ENCODE data around the gene CYP39A1. TPM values are rescaled to one million over a fixed set of nuclear protein-coding genes. Genes with fewer than 3 reads are reported as not detected.

CYP39A1 gene
- total RNA-seq, 2 donors from 2014 or later = 17.6 to 31.2 TPM

DNA sequence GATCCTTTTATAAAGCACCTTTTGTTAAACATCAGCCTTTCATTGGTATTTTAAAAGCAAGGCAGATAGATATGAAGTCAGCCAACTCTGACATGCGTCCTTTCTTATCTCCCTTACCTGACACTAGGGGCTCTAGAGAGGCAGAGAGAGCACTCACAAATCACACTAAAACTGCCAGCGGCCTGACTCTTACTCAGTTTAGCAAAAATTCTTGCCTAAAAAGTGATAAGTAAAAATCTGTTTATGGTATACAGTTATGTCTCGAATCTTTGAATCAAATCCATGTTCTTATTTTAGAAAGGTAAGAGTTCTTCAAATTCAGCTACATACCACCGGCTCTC lies 24.7 kb upstream of the CYP39A1 start:
- no peaks in the 10 kb centered on the region for H3K36me3 ChIP-seq
- H3K9me3 ChIP-seq = no peaks in the 10 kb centered on the region
- no peaks in the 10 kb centered on the region for H3K4me1 ChIP-seq (replicated peaks)
- WGBS = 80% methylated on average over 4 of the region's 4 CpGs
- no peaks in the 10 kb centered on the region for H3K27me3 ChIP-seq (replicated peaks; ENCODE audit: insufficient read depth)
- H3K4me3 ChIP-seq = no peak overlapping the region
- intact Hi-C loops (cut with DNase I) = no loop called here
- TF ChIP-seq POLR2AphosphoS5 (IDR thresholded peaks at IDR 0.05) = no peak
- TF ChIP-seq POLR2A (IDR thresholded peaks at IDR 0.05) = no peak
- TF ChIP-seq, protein P1, sequence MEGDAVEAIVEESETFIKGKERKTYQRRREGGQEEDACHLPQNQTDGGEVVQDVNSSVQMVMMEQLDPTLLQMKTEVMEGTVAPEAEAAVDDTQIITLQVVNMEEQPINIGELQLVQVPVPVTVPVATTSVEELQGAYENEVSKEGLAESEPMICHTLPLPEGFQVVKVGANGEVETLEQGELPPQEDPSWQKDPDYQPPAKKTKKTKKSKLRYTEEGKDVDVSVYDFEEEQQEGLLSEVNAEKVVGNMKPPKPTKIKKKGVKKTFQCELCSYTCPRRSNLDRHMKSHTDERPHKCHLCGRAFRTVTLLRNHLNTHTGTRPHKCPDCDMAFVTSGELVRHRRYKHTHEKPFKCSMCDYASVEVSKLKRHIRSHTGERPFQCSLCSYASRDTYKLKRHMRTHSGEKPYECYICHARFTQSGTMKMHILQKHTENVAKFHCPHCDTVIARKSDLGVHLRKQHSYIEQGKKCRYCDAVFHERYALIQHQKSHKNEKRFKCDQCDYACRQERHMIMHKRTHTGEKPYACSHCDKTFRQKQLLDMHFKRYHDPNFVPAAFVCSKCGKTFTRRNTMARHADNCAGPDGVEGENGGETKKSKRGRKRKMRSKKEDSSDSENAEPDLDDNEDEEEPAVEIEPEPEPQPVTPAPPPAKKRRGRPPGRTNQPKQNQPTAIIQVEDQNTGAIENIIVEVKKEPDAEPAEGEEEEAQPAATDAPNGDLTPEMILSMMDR (IDR thresholded peaks at IDR 0.05) = no peak
- H3K27ac ChIP-seq = no peak overlapping the region
- DNase-seq (ENCODE audit: low spot score) = no peak

DNA sequence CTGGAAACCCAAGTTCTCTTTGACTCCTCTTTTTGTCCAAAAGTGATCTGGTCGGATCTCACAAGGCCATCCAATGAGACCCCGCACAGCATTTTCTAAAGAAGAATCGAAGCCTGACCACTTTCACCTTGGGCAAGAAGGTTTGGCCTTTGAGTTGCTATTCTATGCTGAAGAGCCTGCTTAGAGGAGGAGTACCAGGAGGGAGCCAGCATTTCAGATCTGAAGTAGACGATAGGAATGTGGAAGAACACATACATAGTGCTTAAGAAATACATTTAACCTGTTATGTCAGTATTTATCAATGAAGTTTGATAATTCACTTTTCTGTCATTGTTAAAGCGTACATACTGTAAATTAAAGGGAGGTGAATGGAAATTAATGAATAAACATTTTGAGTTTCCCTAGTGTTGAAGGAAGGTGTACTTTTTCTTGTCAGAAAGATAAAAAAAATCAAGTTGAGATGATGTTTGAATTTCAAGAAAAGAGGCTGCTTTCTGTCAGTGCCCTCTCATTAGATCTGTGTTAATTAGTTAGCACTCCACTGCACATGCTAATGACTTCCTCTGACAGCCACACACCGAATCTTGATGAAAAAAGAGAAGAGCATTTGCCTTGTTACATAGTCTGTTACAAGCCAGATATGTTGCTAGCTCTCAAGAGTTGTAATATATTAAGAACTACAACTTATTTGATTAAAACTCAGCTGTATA lies 24.1 kb upstream of the CYP39A1 start:
- TF ChIP-seq POLR2A (IDR thresholded peaks at IDR 0.05) (no peak), POLR2AphosphoS5 (IDR thresholded peaks at IDR 0.05) (no peak)
- TF ChIP-seq, protein P1 (IDR thresholded peaks at IDR 0.05) = no peak
- no peaks in the 10 kb centered on the region for H3K27me3 ChIP-seq (replicated peaks; ENCODE audit: insufficient read depth)
- no peaks in the 10 kb centered on the region for H3K9me3 ChIP-seq
- H3K4me1 ChIP-seq (replicated peaks) = no peaks in the 10 kb centered on the region
- intact Hi-C loops (cut with DNase I) = no loop called here
- no peak for DNase-seq (ENCODE audit: low spot score)
- H3K27ac ChIP-seq = no peak overlapping the region
- no peak overlapping the region for H3K4me3 ChIP-seq
- WGBS = 92% methylated on average over 6 of the region's 6 CpGs
- no peaks in the 10 kb centered on the region for H3K36me3 ChIP-seq

DNA sequence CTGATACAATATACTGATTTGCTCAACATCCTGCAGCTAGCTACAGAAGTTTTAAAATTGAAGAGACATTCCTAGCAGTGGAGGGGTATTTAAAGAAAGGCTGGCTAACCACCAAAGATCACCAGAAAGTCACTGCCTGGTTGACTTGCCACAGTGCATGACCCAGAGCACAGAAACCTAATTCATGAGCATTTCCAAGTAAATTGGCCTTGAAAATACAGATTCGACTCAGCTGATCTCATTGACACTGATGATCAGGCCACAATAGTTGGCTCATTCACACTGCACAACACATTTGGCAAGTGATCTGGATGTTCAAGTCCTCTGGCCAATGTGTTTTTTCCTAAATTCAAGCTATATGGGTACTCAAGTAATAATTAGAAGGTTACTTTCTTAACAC lies 21.8 kb upstream of the CYP39A1 start:
- intact Hi-C loops (cut with DNase I) = no loop called here
- no peak overlapping the region for H3K4me3 ChIP-seq
- no peaks in the 10 kb centered on the region for H3K27me3 ChIP-seq (replicated peaks; ENCODE audit: insufficient read depth)
- DNase-seq (ENCODE audit: low spot score) = no peak
- H3K36me3 ChIP-seq = no peaks in the 10 kb centered on the region
- H3K9me3 ChIP-seq = no peaks in the 10 kb centered on the region
- WGBS = 94% methylated on average over 1 of the region's 1 CpG
- no peak overlapping the region for H3K27ac ChIP-seq
- no peaks in the 10 kb centered on the region for H3K4me1 ChIP-seq (replicated peaks)
- TF ChIP-seq, protein P1 (IDR thresholded peaks at IDR 0.05) = no peak
- no peak for TF ChIP-seq POLR2AphosphoS5 (IDR thresholded peaks at IDR 0.05)
- TF ChIP-seq POLR2A (IDR thresholded peaks at IDR 0.05) = no peak

DNA sequence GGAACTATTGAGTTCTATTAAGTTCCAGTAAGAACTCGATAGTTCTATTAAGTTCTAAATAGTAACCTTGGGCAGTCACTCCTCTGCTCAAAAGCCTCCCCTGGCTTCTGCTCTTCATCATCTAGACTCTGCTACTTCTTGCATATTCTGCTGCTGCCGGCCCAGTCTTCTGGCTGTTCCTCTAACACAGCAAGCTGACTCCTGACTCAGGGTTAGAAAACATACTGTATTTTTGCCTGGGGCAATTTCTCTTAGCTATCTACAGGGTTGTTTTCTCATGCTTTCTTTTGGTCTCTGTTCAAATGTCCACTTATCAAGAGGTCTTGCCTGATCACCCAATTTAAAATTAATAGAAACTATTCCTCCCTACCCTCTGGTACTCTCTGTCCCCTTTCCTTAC lies 14.8 kb upstream of the CYP39A1 start:
- H3K9me3 ChIP-seq = no peaks in the 10 kb centered on the region
- no peak for DNase-seq (ENCODE audit: low spot score)
- H3K36me3 ChIP-seq = no peaks in the 10 kb centered on the region
- H3K4me1 ChIP-seq (replicated peaks) = no peaks in the 10 kb centered on the region
- H3K4me3 ChIP-seq = no peak overlapping the region
- no peaks in the 10 kb centered on the region for H3K27me3 ChIP-seq (replicated peaks; ENCODE audit: insufficient read depth)
- H3K27ac ChIP-seq = no peak overlapping the region
- intact Hi-C loops (cut with DNase I) = no loop called here
- TF ChIP-seq, protein P1 (IDR thresholded peaks at IDR 0.05) = no peak
- TF ChIP-seq POLR2AphosphoS5 (IDR thresholded peaks at IDR 0.05) = no peak
- no peak for TF ChIP-seq POLR2A (IDR thresholded peaks at IDR 0.05)
- 94% methylated on average over 2 of the region's 2 CpGs for whole genome bisulfite sequencing

DNA sequence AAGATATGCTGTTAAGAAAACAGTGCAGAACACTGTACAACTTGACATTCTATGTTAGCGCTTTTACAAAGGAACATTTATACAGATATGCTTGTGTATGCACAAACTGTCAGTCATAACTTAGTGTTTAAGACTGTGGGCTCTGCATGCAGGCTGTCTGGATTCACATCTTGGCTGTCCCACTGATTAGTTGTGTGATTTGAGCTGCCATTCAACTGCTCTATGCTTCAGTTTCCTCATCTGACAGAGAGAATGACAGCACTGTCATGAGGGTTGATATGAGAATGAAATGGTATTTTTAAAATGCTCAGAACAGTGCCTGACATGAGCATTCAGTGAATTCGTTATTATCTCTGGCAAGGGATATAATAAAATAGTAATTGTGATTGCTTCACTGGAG lies 8.9 kb upstream of the CYP39A1 start:
- no peak for TF ChIP-seq POLR2A (IDR thresholded peaks at IDR 0.05)
- TF ChIP-seq, protein P1 (IDR thresholded peaks at IDR 0.05) = no peak
- TF ChIP-seq POLR2AphosphoS5 (IDR thresholded peaks at IDR 0.05) = peak; percentile 12
- H3K27ac ChIP-seq = no peak overlapping the region
- intact Hi-C loops (cut with DNase I) = no loop called here
- H3K4me3 ChIP-seq = no peak overlapping the region
- H3K36me3 ChIP-seq = no peaks in the 10 kb centered on the region
- H3K9me3 ChIP-seq = no peaks in the 10 kb centered on the region
- DNase-seq (ENCODE audit: low spot score) = no peak
- 79% methylated on average over 2 of the region's 2 CpGs for WGBS
- no peaks in the 10 kb centered on the region for H3K27me3 ChIP-seq (replicated peaks; ENCODE audit: insufficient read depth)
- H3K4me1 ChIP-seq (replicated peaks) = no peaks in the 10 kb centered on the region

Measured in prostate gland (tissue), 2 donors.